NCI-H345 treated with DMSO at 0.1 percent for 48 hours (cell line): Measurements from ENCODE around the gene C16orf74.

Source experiments
- DNase-seq: peaks from one replicate; lab custom pipeline; 2025; ENCODE audit not compliant: unreplicated experiment; lab: John Stamatoyannopoulos, UW

Gene C16orf74

DNA sequence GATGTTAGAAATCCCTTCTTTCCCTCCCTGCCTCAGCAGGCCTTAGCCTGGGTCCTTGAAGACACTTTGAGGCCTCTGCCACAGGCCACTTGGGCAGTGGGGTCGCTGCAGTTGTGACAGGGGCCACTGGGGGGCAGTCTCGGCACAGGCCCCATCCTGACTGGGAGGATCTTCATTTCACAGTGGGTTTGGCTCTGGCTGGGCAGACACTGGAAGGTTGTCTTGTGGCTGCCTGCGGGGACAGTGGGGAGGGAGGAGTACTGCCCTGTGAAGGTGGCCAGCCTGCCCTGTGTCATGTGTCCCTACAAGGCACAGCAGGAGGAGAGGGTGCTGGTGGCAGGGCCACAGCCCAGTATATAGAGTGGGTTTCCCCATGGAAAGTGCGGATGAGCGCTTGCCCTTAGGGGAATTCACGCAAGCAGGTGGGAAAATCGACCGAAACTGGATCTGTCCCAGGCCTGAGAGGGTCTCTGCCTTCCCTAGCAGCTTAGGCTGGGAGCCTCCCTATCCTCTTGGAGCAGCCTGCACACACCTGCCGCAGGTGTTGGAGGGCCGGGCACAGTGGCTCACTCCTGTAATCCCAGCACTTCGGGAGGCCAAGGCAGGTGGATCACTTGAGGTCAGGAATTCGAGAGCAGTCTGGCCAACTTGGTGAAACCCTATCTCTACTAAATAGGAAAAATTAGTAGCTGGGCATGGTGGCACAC lies 90.9 kb downstream of the C16orf74 start:
- no peak for DNase-seq

DNA sequence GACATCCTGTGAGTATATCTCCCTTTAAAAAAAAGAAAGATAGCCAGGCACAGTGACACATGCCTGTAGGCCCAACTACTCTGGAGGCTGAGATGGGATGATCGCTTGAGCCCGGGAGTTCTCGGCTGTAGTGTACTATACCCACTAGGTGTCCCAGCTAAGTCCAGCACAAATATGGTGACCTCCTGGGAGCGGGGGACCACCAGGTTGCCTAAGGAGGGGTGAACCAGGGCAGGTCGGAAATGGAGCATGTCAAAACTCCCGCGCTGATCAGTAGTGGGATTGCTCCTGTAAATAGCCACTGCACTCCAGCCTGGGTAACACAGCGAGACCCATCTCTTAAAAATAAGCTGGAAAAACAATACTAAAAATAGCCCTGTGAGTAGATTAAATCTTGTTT lies 91.6 kb downstream of the C16orf74 start:
- no peak for DNase-seq

- no peak for DNase-seq
Measured at GRCh38 chr16:85658504-85659326, 92.2 kb downstream of the C16orf74 start.

DNA sequence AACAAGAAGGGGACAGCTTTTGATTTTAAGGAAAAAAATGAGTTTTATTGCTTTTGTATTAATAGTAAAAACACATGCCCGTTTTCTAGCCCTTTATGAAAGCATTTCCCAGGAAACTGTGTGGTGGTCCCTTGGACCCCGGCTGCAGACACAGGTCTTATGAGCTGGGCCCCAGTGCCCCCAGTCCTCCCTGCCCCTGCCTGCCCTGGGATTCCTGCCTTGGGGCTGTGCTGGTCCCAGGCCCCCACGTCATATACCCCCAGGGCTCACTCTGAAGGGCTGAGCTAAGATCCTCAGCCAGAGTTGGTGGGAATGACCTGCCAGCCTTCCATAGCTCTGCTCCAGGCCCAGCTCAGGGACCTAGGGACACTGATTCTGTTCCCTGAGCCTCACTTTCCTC lies 92.9 kb downstream of the C16orf74 start:
- DNase-seq = no peak
